Activated CD4-positive, alpha-beta T cell treated with anti-CD3 and anti-CD28 coated beads, Interleukin-2, amount 10 ng/mL, durations not matched to agents 7 days and 5 days (primary cell): ENCODE results near the gene RNFT1. TPM values are rescaled to one million over a fixed set of nuclear protein-coding genes. Genes with fewer than 3 reads are reported as not detected.
A peak's percentile ranks its signal among the peaks of the same experiment; 100 is the strongest.
"Not testable (repeated sequence)": the region's sequence is repeated elsewhere in the genome, so short reads cannot be mapped to it uniquely, and the experiment has no call there.

Experiments
- CTCF ChIA-PET: fragments of 350-600 bp; sonication (Branson Sonifier 250); formaldehyde crosslinking; loops from one replicate; lab custom pipeline; 2021; ENCODE audit warnings: antibody characterized with exemption; lab: Charles Lee
- POLR2A ChIA-PET: fragments of 350-600 bp; sonication (Branson Sonifier 250); formaldehyde crosslinking; loops from one replicate; lab custom pipeline; 2021; ENCODE audit warnings: antibody characterized with exemption; lab: Charles Lee
- DNase-seq: peaks from one replicate; pipeline ENCODE4 v3.0.0-alpha.2; 2020
- H3K27ac Mint-ChIP-seq: one replicate; pipeline ENCODE4 v1.8.0; 2021; ENCODE audit warnings: mild to moderate bottlenecking, moderate library complexity, mixed read lengths
- H3K27me3 Mint-ChIP-seq: one replicate; pipeline ENCODE4 v1.8.0; 2021; ENCODE audit warnings: mixed read lengths
- H3K36me3 Mint-ChIP-seq: one replicate; pipeline ENCODE4 v1.8.0; 2021; ENCODE audit warnings: low read depth, mixed read lengths
- H3K4me1 Mint-ChIP-seq: one replicate; pipeline ENCODE4 v1.8.0; 2021; ENCODE audit warnings: mixed read lengths
- H3K4me3 Mint-ChIP-seq: one replicate; pipeline ENCODE4 v1.8.0; 2021; ENCODE audit warnings: mild to moderate bottlenecking, moderate library complexity, mixed read lengths
- H3K9me3 Mint-ChIP-seq: one replicate; pipeline ENCODE4 v1.8.0; 2021; ENCODE audit warnings: mixed read lengths
- total RNA-seq, 2 experiments: library from RNA; stranded (reverse); gene quantifications; one replicate each; pipeline ENCODE4 v1.2.3, GENCODE V29; 2021

Gene RNFT1
- 10 to 100 TPM; 16.6 to 18.2 TPM for total RNA-seq

GRCh38 chr17:59964482-59965328 is at the start of gene RNFT1:
Gene RNFT1, minus strand, starts transcription at chr17:59964740. Its CDS starts 77 bp downstream, at chr17:59964663.
- CTCF ChIA-PET, result interaction anchor here (1.1 to 1.2 kb wide), 2 partner anchors 9 to 257 kb away, joined by 3 read pairs; partner anchors contain the start of genes PTRH2 and VMP1

GRCh38 chr17:60009326-60009725 is 44.8 kb upstream of the RNFT1 start:
- H3K36me3 Mint-ChIP-seq, H3K27ac Mint-ChIP-seq, H3K9me3 Mint-ChIP-seq, H3K4me1 Mint-ChIP-seq, H3K27me3 Mint-ChIP-seq, DNase-seq, H3K4me3 Mint-ChIP-seq, POLR2A ChIA-PET, CTCF ChIA-PET: not testable (repeated sequence)

More at GRCh38 chr17:59964482-59965328, at the start of gene RNFT1:
- POLR2A ChIA-PET, result interaction anchor here (0.7 to 1.4 kb wide), 4 partner anchors 27 to 573 kb away, joined by 3 to 5 read pairs (median 4); partner anchors contain the start of genes PTRH2 and VMP1
- Mint-ChIP-seq H3K9me3 (no peaks in the 10 kb centered on the region), H3K27me3 (peaks cover 2% of the 10 kb centered on the region), H3K27ac (peak within 1 kb of the TSS; percentile 88), H3K36me3 (peaks cover 5% of the 10 kb centered on the region), H3K4me1 (peaks cover 24% of the 10 kb centered on the region), H3K4me3 (peak within 1 kb of the TSS; percentile 81)
- DNase-seq, result peak; percentile 91

- CTCF ChIA-PET, H3K4me3 Mint-ChIP-seq, H3K36me3 Mint-ChIP-seq, H3K27ac Mint-ChIP-seq, H3K4me1 Mint-ChIP-seq, DNase-seq, H3K27me3 Mint-ChIP-seq, H3K9me3 Mint-ChIP-seq, POLR2A ChIA-PET: not testable (repeated sequence)
These were observed 43.8 kb upstream of the RNFT1 start for GRCh38 chr17:60008377-60008776.

GRCh38 chr17:60006160-60006559 is 41.6 kb upstream of the RNFT1 start:
- H3K4me1 Mint-ChIP-seq, result no peaks in the 10 kb centered on the region
- H3K9me3 Mint-ChIP-seq, result no peaks in the 10 kb centered on the region
- ChIA-PET CTCF (no interaction called here), POLR2A (no interaction called here)
- no peak overlapping the region for H3K27ac Mint-ChIP-seq
- H3K27me3 Mint-ChIP-seq, result peaks cover 2% of the 10 kb centered on the region
- H3K4me3 Mint-ChIP-seq, result no peak overlapping the region
- DNase-seq, result no peak
- no peaks in the 10 kb centered on the region for H3K36me3 Mint-ChIP-seq

- POLR2A ChIA-PET, result not testable (repeated sequence)
These were observed 40.0 kb upstream of the RNFT1 start for GRCh38 chr17:60004561-60004960.

GRCh38 chr17:60002405-60002804 is 37.9 kb upstream of the RNFT1 start:
- DNase-seq, result not testable (repeated sequence)

More at GRCh38 chr17:60004561-60004960, 40.0 kb upstream of the RNFT1 start:
- H3K27me3 Mint-ChIP-seq, CTCF ChIA-PET, H3K4me1 Mint-ChIP-seq, H3K4me3 Mint-ChIP-seq, H3K27ac Mint-ChIP-seq, H3K9me3 Mint-ChIP-seq, H3K36me3 Mint-ChIP-seq, DNase-seq: not testable (repeated sequence)

GRCh38 chr17:59996608-59997007 is 32.1 kb upstream of the RNFT1 start:
- H3K36me3 Mint-ChIP-seq, POLR2A ChIA-PET, H3K9me3 Mint-ChIP-seq, H3K4me1 Mint-ChIP-seq, CTCF ChIA-PET, DNase-seq, H3K27me3 Mint-ChIP-seq, H3K4me3 Mint-ChIP-seq, H3K27ac Mint-ChIP-seq: not testable (repeated sequence)

More at GRCh38 chr17:60002405-60002804, 37.9 kb upstream of the RNFT1 start:
- POLR2A ChIA-PET, CTCF ChIA-PET, H3K27ac Mint-ChIP-seq, H3K9me3 Mint-ChIP-seq, H3K4me1 Mint-ChIP-seq, H3K36me3 Mint-ChIP-seq, H3K4me3 Mint-ChIP-seq, H3K27me3 Mint-ChIP-seq: not testable (repeated sequence)

GRCh38 chr17:59975166-59975565 is 10.6 kb upstream of the RNFT1 start:
- POLR2A ChIA-PET, CTCF ChIA-PET, H3K4me3 Mint-ChIP-seq: not testable (repeated sequence)

GRCh38 chr17:59973483-59973882 is 8.9 kb upstream of the RNFT1 start:
- H3K27me3 Mint-ChIP-seq, POLR2A ChIA-PET, H3K27ac Mint-ChIP-seq, CTCF ChIA-PET, H3K36me3 Mint-ChIP-seq, H3K4me3 Mint-ChIP-seq, H3K4me1 Mint-ChIP-seq, H3K9me3 Mint-ChIP-seq, DNase-seq: not testable (repeated sequence)

More at GRCh38 chr17:59975166-59975565, 10.6 kb upstream of the RNFT1 start:
- not testable (repeated sequence) for H3K9me3 Mint-ChIP-seq, DNase-seq, H3K27me3 Mint-ChIP-seq, H3K4me1 Mint-ChIP-seq, H3K36me3 Mint-ChIP-seq, H3K27ac Mint-ChIP-seq

- CTCF ChIA-PET, result no interaction called here
- Mint-ChIP-seq H3K9me3 (no peaks in the 10 kb centered on the region), H3K27ac (no peak overlapping the region), H3K4me1 (no peaks in the 10 kb centered on the region), H3K4me3 (no peak overlapping the region), H3K36me3 (no peaks in the 10 kb centered on the region), H3K27me3 (peaks cover 3% of the 10 kb centered on the region)
- POLR2A ChIA-PET, result no interaction called here
- DNase-seq, result no peak
These were observed 8.2 kb upstream of the RNFT1 start for GRCh38 chr17:59972778-59973177.

GRCh38 chr17:59971771-59972170 is 7.2 kb upstream of the RNFT1 start:
- H3K27me3 Mint-ChIP-seq, POLR2A ChIA-PET, H3K27ac Mint-ChIP-seq, H3K9me3 Mint-ChIP-seq, H3K4me3 Mint-ChIP-seq, DNase-seq, H3K36me3 Mint-ChIP-seq, H3K4me1 Mint-ChIP-seq: not testable (repeated sequence)
- CTCF ChIA-PET, result interaction anchor here (0.7 kb wide), 1 partner anchor 212 kb away, joined by 3 read pairs; no protein-coding TSS in a partner anchor

- H3K27me3 Mint-ChIP-seq, result peaks cover 2% of the 10 kb centered on the region
- peak; percentile 53 for DNase-seq
- ChIA-PET CTCF (interaction anchor here (0.6 to 1.2 kb wide), 3 partner anchors 8 to 256 kb away, joined by 3 to 7 read pairs (median 3); partner anchors contain the start of genes PTRH2 and VMP1), POLR2A (interaction anchor here (0.9 to 1.4 kb wide), 2 partner anchors 212 to 257 kb away, joined by 3 to 4 read pairs; partner anchors contain the start of genes PTRH2 and VMP1)
- H3K9me3 Mint-ChIP-seq, result no peaks in the 10 kb centered on the region
- H3K27ac Mint-ChIP-seq, result peak overlapping the region; percentile 88
- peaks cover 9% of the 10 kb centered on the region for H3K36me3 Mint-ChIP-seq
- H3K4me3 Mint-ChIP-seq, result peak overlapping the region; percentile 81
- H3K4me1 Mint-ChIP-seq, result peaks cover 26% of the 10 kb centered on the region
These were observed 630 bp downstream of the RNFT1 start for GRCh38 chr17:59963738-59964481.
